ENCODE results near the gene GNRH2.
"Not testable (repeated sequence)": the region's sequence is repeated elsewhere in the genome, so short reads cannot be mapped to it uniquely, and the experiment has no call there.

GNRH2 gene

DNA sequence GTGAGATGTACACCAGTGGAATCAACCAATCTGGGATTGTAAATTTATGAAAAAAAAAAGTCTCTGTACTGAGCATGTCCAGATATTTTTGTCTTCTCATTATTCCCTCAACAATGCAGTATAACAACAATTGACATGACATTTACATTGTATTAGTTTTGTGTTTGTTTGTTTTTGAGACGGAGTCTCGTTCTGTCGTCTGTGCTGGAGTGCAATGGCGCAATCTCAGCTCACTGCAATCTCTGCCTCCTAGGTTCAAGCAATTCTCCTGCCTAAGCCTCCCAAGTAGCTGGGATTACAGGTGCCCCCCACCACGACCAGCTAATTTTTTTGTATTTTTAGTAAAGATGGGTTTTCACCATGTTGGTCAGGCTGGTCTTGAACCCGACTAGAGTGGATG is 31.9 kb downstream of the GNRH2 start:
- TF ChIP-seq ZNF600 (tag by site-specific recombination; IDR thresholded peaks at IDR 0.05) = peak; percentile 29; the same call in 1 of the 2 replicates
- not testable (repeated sequence) for H3K9me3 ChIP-seq (ENCODE audit: control insufficient read depth, insufficient read depth, low read depth, low read length); H3K36me3 ChIP-seq (ENCODE audit: control insufficient read depth in 2 of 2, insufficient read depth in 1 of 2, low read length in 2 of 2); H3K27ac ChIP-seq (ENCODE audit: extremely low read depth, low read depth, low read length); H3K4me3 ChIP-seq (ENCODE audit: low read depth, low read length); H3K4me1 ChIP-seq (ENCODE audit: control insufficient read depth, insufficient read depth, low read length)
- CTCF ChIA-PET = interaction anchor here (0.6 to 0.9 kb wide), 4 partner anchors 14 to 396 kb away, joined by 3 to 9 read pairs (median 4); no protein-coding TSS in a partner anchor
- POLR2A ChIA-PET = interaction anchor here (0.9 kb wide), 1 partner anchor 22 kb away, joined by 4 read pairs; no protein-coding TSS in a partner anchor

DNA sequence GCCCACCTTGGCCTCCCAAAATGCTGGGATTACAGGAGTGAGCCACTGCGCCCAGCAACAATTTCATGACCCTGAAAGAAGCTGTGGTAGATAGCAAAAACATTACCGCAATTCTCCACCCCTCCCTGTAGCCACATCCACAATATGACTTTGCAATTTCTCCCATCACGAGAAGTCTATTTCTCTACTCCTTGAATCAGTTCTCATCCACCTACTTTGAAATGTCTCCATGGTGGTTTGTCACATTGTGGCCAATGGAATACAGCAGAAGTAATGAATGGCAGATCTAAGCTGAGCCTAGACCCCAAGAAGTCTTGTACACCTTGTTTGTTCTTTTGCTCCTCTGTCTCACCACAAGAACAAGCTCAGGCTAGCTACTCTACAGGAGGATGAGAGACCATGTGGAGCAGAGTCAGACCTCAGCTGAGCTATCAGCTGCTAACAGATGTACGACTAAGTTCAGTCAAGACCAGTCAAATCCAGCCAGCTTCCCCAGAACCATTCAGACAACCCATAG is 34.3 kb downstream of the GNRH2 start:
- no peaks in the 10 kb centered on the region for H3K4me1 ChIP-seq (ENCODE audit: control insufficient read depth, insufficient read depth, low read length)
- POLR2A ChIA-PET = no interaction called here
- H3K27ac ChIP-seq (ENCODE audit: extremely low read depth, low read depth, low read length) = no peak overlapping the region
- CTCF ChIA-PET = interaction anchor here (0.7 to 1.3 kb wide), 3 partner anchors 24 to 212 kb away, joined by 3 to 8 read pairs (median 3); no protein-coding TSS in a partner anchor
- no peak overlapping the region for H3K4me3 ChIP-seq (ENCODE audit: low read depth, low read length)
- no peaks in the 10 kb centered on the region for H3K9me3 ChIP-seq (ENCODE audit: control insufficient read depth, insufficient read depth, low read depth, low read length)
- no peak for TF ChIP-seq SCRT1 (tag by site-specific recombination; IDR thresholded peaks at IDR 0.05; ENCODE audit: borderline replicate concordance)
- peak; percentile 37; the same call in 1 of the 2 replicates for TF ChIP-seq ZBTB17 (tag by site-specific recombination; IDR thresholded peaks at IDR 0.05)
- no peaks in the 10 kb centered on the region for H3K36me3 ChIP-seq (ENCODE audit: control insufficient read depth in 2 of 2, insufficient read depth in 1 of 2, low read length in 2 of 2)

DNA sequence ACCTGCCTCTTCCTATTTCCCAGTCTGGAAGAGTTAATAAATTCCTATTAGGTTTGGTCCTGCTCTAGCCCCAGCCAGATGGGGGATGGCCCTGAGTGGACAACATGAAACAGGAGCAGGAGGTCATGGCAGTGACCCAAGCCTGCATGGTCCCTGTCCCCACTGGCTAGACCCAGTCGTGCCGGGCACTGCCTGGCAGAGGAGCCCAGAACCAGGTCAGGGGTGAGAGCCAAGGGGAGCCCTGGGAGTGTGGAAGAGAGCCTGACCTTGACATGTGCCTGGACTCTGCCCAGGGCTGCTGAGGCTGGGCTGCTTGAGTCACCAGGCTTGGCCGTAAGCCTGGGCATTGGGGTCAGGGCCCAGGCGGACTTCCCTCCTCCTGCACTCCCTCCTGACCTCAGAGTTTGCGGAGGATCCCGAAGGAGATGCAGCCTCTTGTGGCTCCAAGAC is 37.5 kb downstream of the GNRH2 start:
- no peak overlapping the region for H3K4me3 ChIP-seq (ENCODE audit: low read depth, low read length)
- H3K36me3 ChIP-seq (ENCODE audit: control insufficient read depth in 2 of 2, insufficient read depth in 1 of 2, low read length in 2 of 2) = no peaks in the 10 kb centered on the region
- ChIA-PET CTCF (no interaction called here), POLR2A (no interaction called here)
- no peak overlapping the region for H3K27ac ChIP-seq (ENCODE audit: extremely low read depth, low read depth, low read length)
- no peaks in the 10 kb centered on the region for H3K4me1 ChIP-seq (ENCODE audit: control insufficient read depth, insufficient read depth, low read length)
- TF ChIP-seq ZNF558 (tag by site-specific recombination; IDR thresholded peaks at IDR 0.05) (no peak), ZNF416 (tag by site-specific recombination; IDR thresholded peaks at IDR 0.05) (no peak), BCL11B (tag by site-specific recombination; IDR thresholded peaks at IDR 0.05; ENCODE audit: low read depth) (no peak)
- H3K9me3 ChIP-seq (ENCODE audit: control insufficient read depth, insufficient read depth, low read depth, low read length) = no peaks in the 10 kb centered on the region

DNA sequence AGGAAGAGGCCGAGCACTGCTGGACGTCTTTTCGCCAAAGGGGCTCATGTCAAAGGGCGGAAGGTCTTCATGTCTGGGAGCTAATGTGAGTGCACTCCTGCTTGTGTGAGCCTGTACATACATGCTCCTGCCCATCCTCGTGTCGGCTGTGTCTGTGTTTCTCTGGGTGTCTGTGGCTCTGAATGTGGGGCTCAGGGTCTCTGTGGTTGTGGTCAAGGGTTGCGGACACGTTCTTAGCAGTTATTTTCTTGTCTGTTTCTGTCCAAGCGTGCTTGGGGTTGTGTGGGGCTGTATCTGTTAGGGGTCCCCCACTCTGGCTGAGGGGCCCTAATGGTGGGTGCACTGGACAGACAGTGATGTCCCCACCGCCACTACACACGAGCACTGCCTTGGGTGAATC is 38.2 kb downstream of the GNRH2 start:
- Histone ChIP-seq H3K4me3 (ENCODE audit: low read depth, low read length) (no peak overlapping the region), H3K27ac (ENCODE audit: extremely low read depth, low read depth, low read length) (no peak overlapping the region), H3K4me1 (ENCODE audit: control insufficient read depth, insufficient read depth, low read length) (no peaks in the 10 kb centered on the region), H3K9me3 (ENCODE audit: control insufficient read depth, insufficient read depth, low read depth, low read length) (no peaks in the 10 kb centered on the region), H3K36me3 (ENCODE audit: control insufficient read depth in 2 of 2, insufficient read depth in 1 of 2, low read length in 2 of 2) (no peaks in the 10 kb centered on the region)
- POLR2A ChIA-PET = no interaction called here
- CTCF ChIA-PET = interaction anchor here (0.6 kb wide), 1 partner anchor 24 kb away, joined by 3 read pairs; no protein-coding TSS in a partner anchor
- TF ChIP-seq, protein P1, sequence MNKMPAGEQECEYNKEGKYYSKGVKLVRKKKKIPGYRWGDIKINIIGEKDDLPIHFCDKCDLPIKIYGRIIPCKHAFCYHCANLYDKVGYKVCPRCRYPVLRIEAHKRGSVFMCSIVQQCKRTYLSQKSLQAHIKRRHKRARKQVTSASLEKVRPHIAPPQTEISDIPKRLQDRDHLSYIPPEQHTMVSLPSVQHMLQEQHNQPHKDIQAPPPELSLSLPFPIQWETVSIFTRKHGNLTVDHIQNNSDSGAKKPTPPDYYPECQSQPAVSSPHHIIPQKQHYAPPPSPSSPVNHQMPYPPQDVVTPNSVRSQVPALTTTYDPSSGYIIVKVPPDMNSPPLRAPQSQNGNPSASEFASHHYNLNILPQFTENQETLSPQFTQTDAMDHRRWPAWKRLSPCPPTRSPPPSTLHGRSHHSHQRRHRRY (tag by site-specific recombination; IDR thresholded peaks at IDR 0.05) = no peak
- TF ChIP-seq PRDM1 (tag by site-specific recombination; IDR thresholded peaks at IDR 0.05) = no peak
- no peak for TF ChIP-seq ZEB2 (tag by site-specific recombination; IDR thresholded peaks at IDR 0.05)
- TF ChIP-seq, protein P2, sequence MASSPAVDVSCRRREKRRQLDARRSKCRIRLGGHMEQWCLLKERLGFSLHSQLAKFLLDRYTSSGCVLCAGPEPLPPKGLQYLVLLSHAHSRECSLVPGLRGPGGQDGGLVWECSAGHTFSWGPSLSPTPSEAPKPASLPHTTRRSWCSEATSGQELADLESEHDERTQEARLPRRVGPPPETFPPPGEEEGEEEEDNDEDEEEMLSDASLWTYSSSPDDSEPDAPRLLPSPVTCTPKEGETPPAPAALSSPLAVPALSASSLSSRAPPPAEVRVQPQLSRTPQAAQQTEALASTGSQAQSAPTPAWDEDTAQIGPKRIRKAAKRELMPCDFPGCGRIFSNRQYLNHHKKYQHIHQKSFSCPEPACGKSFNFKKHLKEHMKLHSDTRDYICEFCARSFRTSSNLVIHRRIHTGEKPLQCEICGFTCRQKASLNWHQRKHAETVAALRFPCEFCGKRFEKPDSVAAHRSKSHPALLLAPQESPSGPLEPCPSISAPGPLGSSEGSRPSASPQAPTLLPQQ (tag by site-specific recombination; IDR thresholded peaks at IDR 0.05) = no peak
- no peak for TF ChIP-seq ZNF596 (tag by site-specific recombination; IDR thresholded peaks at IDR 0.05)
- TF ChIP-seq GLI2 (tag by site-specific recombination; IDR thresholded peaks at IDR 0.05; ENCODE audit: borderline replicate concordance, low read depth) = no peak
- TF ChIP-seq, protein P3, sequence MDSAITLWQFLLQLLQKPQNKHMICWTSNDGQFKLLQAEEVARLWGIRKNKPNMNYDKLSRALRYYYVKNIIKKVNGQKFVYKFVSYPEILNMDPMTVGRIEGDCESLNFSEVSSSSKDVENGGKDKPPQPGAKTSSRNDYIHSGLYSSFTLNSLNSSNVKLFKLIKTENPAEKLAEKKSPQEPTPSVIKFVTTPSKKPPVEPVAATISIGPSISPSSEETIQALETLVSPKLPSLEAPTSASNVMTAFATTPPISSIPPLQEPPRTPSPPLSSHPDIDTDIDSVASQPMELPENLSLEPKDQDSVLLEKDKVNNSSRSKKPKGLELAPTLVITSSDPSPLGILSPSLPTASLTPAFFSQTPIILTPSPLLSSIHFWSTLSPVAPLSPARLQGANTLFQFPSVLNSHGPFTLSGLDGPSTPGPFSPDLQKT (IDR thresholded peaks at IDR 0.05; ENCODE audit: borderline replicate concordance, low read depth, low read length) = no peak
- TF ChIP-seq ZFP37 (tag by site-specific recombination; IDR thresholded peaks at IDR 0.05) = no peak
- TF ChIP-seq ZNF558 (tag by site-specific recombination; IDR thresholded peaks at IDR 0.05) = no peak
- TF ChIP-seq HOXD13 (CRISPR knock-in tag; IDR thresholded peaks at IDR 0.05; ENCODE audit: borderline replicate concordance) = no peak
- TF ChIP-seq, protein P4, sequence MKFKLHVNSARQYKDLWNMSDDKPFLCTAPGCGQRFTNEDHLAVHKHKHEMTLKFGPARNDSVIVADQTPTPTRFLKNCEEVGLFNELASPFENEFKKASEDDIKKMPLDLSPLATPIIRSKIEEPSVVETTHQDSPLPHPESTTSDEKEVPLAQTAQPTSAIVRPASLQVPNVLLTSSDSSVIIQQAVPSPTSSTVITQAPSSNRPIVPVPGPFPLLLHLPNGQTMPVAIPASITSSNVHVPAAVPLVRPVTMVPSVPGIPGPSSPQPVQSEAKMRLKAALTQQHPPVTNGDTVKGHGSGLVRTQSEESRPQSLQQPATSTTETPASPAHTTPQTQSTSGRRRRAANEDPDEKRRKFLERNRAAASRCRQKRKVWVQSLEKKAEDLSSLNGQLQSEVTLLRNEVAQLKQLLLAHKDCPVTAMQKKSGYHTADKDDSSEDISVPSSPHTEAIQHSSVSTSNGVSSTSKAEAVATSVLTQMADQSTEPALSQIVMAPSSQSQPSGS (tag by site-specific recombination; IDR thresholded peaks at IDR 0.05; ENCODE audit: low read depth) = no peak
- TF ChIP-seq ZNF791 (tag by site-specific recombination; IDR thresholded peaks at IDR 0.05) = no peak
- no peak for TF ChIP-seq ZNF707 (tag by site-specific recombination; IDR thresholded peaks at IDR 0.05)
- no peak for TF ChIP-seq ZNF571 (tag by site-specific recombination; IDR thresholded peaks at IDR 0.05)
- TF ChIP-seq, protein P5, sequence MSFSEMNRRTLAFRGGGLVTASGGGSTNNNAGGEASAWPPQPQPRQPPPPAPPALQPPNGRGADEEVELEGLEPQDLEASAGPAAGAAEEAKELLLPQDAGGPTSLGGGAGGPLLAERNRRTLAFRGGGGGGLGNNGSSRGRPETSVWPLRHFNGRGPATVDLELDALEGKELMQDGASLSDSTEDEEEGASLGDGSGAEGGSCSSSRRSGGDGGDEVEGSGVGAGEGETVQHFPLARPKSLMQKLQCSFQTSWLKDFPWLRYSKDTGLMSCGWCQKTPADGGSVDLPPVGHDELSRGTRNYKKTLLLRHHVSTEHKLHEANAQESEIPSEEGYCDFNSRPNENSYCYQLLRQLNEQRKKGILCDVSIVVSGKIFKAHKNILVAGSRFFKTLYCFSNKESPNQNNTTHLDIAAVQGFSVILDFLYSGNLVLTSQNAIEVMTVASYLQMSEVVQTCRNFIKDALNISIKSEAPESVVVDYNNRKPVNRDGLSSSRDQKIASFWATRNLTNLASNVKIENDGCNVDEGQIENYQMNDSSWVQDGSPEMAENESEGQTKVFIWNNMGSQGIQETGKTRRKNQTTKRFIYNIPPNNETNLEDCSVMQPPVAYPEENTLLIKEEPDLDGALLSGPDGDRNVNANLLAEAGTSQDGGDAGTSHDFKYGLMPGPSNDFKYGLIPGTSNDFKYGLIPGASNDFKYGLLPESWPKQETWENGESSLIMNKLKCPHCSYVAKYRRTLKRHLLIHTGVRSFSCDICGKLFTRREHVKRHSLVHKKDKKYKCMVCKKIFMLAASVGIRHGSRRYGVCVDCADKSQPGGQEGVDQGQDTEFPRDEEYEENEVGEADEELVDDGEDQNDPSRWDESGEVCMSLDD (tag by site-specific recombination; IDR thresholded peaks at IDR 0.05) = no peak

Measured in HEK293 (cell line).